Right renal pelvis (tissue), 4 donors: ENCODE data around the gene TCP11L1. TPM values are rescaled to one million over a fixed set of nuclear protein-coding genes. Genes with fewer than 3 reads are reported as not detected.
"Not testable (repeated sequence)": the region's sequence is repeated elsewhere in the genome, so short reads cannot be mapped to it uniquely, and the experiment has no call there.

ENCODE experiments used
- DNase-seq, 4 donors: peaks; one replicate each; pipeline ENCODE4 v3.0.0-alpha.2; 2013; ENCODE audit warnings: low read depth in 4 of 4, low spot score in 3 of 4, missing footprints in 1 of 4
- polyA plus RNA-seq, 4 donors: library from polyadenylated mRNA; unstranded; fragments of 120-200 nt; gene quantifications; one replicate each; pipeline ENCODE4 v1.2.1, GENCODE V29; 2013; ENCODE audit not compliant: insufficient read length in 4 of 4

Gene TCP11L1
- polyA plus RNA-seq, 4 donors: 9.9 to 11.6 (median 10.6) TPM

- DNase-seq: no peak
These were observed 11.4 kb upstream of the TCP11L1 start for GRCh38 chr11:33027846-33028536.

GRCh38 chr11:33028537-33028914 is 10.8 kb upstream of the TCP11L1 start:
- DNase-seq: no peak

GRCh38 chr11:33029218-33029617 is 10.2 kb upstream of the TCP11L1 start:
- not testable (repeated sequence) for DNase-seq

GRCh38 chr11:33033493-33033892 is 5.9 kb upstream of the TCP11L1 start:
- no peak for DNase-seq

GRCh38 chr11:33035011-33035410 is 4.4 kb upstream of the TCP11L1 start:
- no peak for DNase-seq

- DNase-seq: no peak
These were observed 875 bp downstream of the TCP11L1 start for GRCh38 chr11:33040033-33040861.

GRCh38 chr11:33040862-33041453 is 1.6 kb downstream of the TCP11L1 start:
- no peak for DNase-seq

- DNase-seq: no peak
These were observed 4.0 kb downstream of the TCP11L1 start for GRCh38 chr11:33043221-33043830.

GRCh38 chr11:33044285-33044756 is 4.9 kb downstream of the TCP11L1 start:
- no peak for DNase-seq

GRCh38 chr11:33045551-33046255 is 6.3 kb downstream of the TCP11L1 start:
- DNase-seq: no peak

GRCh38 chr11:33048701-33049100 is 9.3 kb downstream of the TCP11L1 start:
- DNase-seq: not testable (repeated sequence)

- not testable (repeated sequence) for DNase-seq
These were observed 10.4 kb downstream of the TCP11L1 start for GRCh38 chr11:33049565-33050408.

GRCh38 chr11:33052231-33052630 is 12.9 kb downstream of the TCP11L1 start:
- DNase-seq: no peak

- DNase-seq: no peak
These were observed 16.0 kb downstream of the TCP11L1 start for GRCh38 chr11:33055375-33055774.

GRCh38 chr11:33057284-33057683 is 17.9 kb downstream of the TCP11L1 start:
- DNase-seq: no peak

- no peak for DNase-seq
These were observed 20.1 kb downstream of the TCP11L1 start for GRCh38 chr11:33059331-33060007.

- no peak for DNase-seq
These were observed 20.9 kb downstream of the TCP11L1 start for GRCh38 chr11:33060271-33060670.

- no peak for DNase-seq
These were observed 22.8 kb downstream of the TCP11L1 start for GRCh38 chr11:33062137-33062536.

GRCh38 chr11:33063326-33063881 is 24.0 kb downstream of the TCP11L1 start:
- no peak for DNase-seq
